Peyer's patch (tissue), 4 donors: ENCODE measurements around the gene SH3TC1.

Experiments
- POLR2A ChIP-seq, 2 donors: fragments of 450-650 bp; IDR thresholded peaks; one replicate each; pipeline ENCODE4 v1.5.1; 2017; ENCODE audit warnings: antibody characterized with exemption in 2 of 2, mild to moderate bottlenecking in 2 of 2, moderate library complexity in 2 of 2
- TF ChIP-seq, protein P1 (sequence below), 6 experiments: fragments of 450-650 bp in 4 of 6; fragments of 200-600 bp in 2 of 6; sonication (generic) in 1 of 6; IDR thresholded peaks; one replicate each; pipeline ENCODE4 v1.5.1; 2017 to 2019; ENCODE audit warnings: antibody characterized with exemption in 6 of 6, mild to moderate bottlenecking in 3 of 6, moderate library complexity in 1 of 6

DNA sequence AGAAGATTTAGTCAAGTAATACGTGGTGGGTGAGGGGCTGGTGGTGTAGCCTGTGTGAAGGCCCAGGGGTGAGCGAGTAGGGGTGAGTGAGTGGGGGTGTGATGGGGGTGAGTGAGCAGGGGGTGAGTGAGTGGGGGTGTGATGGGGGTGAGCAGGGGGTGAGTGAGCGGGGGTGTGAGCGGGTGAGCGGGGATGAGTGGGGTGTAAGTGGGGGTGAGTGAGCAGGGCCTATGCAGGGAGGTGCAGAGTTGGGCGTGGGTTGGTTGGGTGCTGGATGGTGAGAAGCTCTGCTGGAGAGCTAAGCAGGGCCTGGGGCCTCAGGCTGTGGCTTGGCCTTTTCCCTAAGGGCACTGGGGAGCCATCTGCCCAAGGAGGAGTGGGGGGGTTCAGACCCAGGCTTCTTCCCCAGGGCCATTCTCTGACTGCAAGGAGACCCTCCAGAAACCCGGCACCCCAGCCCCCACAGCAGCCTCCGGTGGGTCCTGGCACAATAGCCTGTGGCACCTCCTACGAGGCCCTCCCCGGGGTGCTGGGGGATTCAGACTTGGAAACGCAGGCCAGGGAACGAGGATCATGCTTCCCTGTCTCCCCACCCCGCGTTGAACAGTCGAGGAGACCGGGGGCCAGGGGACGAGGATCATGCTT is 30.4 kb downstream of the SH3TC1 start:
- TF ChIP-seq, protein P1, sequence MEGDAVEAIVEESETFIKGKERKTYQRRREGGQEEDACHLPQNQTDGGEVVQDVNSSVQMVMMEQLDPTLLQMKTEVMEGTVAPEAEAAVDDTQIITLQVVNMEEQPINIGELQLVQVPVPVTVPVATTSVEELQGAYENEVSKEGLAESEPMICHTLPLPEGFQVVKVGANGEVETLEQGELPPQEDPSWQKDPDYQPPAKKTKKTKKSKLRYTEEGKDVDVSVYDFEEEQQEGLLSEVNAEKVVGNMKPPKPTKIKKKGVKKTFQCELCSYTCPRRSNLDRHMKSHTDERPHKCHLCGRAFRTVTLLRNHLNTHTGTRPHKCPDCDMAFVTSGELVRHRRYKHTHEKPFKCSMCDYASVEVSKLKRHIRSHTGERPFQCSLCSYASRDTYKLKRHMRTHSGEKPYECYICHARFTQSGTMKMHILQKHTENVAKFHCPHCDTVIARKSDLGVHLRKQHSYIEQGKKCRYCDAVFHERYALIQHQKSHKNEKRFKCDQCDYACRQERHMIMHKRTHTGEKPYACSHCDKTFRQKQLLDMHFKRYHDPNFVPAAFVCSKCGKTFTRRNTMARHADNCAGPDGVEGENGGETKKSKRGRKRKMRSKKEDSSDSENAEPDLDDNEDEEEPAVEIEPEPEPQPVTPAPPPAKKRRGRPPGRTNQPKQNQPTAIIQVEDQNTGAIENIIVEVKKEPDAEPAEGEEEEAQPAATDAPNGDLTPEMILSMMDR (IDR thresholded peaks at IDR 0.05): no peak
- TF ChIP-seq POLR2A (IDR thresholded peaks at IDR 0.05): no peak
